Measurements from ENCODE around the gene PTPRD. TPM values are rescaled to one million over a fixed set of nuclear protein-coding genes. Genes with fewer than 3 reads are reported as not detected.

The PTPRD gene
- total RNA-seq, 2 experiments from 2014 or later, result 0.03 TPM; not detected in 1

DNA sequence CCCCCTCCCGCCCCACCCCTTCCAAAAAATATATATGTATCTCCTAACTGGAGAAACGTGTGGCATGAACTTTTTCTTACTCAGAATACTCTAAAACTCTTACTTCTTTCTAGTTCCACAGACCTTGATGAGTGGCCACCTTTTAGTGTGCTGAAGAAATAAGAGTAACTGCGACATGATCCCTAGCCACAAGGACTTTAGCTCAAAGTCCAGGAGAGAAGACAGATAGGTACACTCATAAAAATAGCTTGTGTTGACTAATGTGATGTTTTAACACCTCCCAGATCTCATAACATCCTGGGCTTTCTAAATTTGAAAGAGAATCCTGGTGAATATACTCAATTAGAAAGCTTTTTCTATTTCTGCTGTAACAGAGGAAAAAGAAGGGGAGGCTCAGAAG is 1808.2 kb downstream of the PTPRD start:
- CTCF ChIA-PET (ENCODE audit: unreplicated experiment), result no interaction called here
- TF ChIP-seq, protein P1, sequence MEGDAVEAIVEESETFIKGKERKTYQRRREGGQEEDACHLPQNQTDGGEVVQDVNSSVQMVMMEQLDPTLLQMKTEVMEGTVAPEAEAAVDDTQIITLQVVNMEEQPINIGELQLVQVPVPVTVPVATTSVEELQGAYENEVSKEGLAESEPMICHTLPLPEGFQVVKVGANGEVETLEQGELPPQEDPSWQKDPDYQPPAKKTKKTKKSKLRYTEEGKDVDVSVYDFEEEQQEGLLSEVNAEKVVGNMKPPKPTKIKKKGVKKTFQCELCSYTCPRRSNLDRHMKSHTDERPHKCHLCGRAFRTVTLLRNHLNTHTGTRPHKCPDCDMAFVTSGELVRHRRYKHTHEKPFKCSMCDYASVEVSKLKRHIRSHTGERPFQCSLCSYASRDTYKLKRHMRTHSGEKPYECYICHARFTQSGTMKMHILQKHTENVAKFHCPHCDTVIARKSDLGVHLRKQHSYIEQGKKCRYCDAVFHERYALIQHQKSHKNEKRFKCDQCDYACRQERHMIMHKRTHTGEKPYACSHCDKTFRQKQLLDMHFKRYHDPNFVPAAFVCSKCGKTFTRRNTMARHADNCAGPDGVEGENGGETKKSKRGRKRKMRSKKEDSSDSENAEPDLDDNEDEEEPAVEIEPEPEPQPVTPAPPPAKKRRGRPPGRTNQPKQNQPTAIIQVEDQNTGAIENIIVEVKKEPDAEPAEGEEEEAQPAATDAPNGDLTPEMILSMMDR (conservative IDR thresholded peaks at IDR 0.05; ENCODE audit: low read length), result no peak
- no peak for TF ChIP-seq EZH2phosphoT487 (IDR thresholded peaks at IDR 0.05; ENCODE audit: borderline replicate concordance, low read depth, low read length)
- Histone ChIP-seq H3K36me3 (ENCODE audit: insufficient read depth, low read length) (no peaks in the 10 kb centered on the region), H3K4me1 (ENCODE audit: insufficient read depth, low read length, poor library complexity, severe bottlenecking) (no peaks in the 10 kb centered on the region), H3K9me2 (ENCODE audit: insufficient read depth, low read length) (no peaks in the 10 kb centered on the region), H3K9me3 (ENCODE audit: low read length) (no peaks in the 10 kb centered on the region), H3K79me2 (ENCODE audit: insufficient read depth, low read depth, low read length) (no peaks in the 10 kb centered on the region), H4K20me1 (ENCODE audit: insufficient read depth, low read length) (no peaks in the 10 kb centered on the region), H2AFZ (ENCODE audit: low read length) (no peak overlapping the region), H3K27ac (ENCODE audit: low read depth, low read length, poor library complexity, severe bottlenecking) (no peak overlapping the region), H3K4me3 (ENCODE audit: low read depth, low read length, poor library complexity, severe bottlenecking) (no peak overlapping the region), H3K4me2 (ENCODE audit: low read length) (no peak overlapping the region)
- DNase-seq (ENCODE audit: low spot score), result no peak
- intact Hi-C loops (cut with micrococcal nuclease; ENCODE audit: unreplicated experiment), result no loop called here
- BruUV-seq (replicated peaks), result no TSS peak
- POLR2A ChIA-PET, result interaction anchor here (0.8 kb wide), 1 partner anchor 202 kb away, joined by 4 read pairs; no protein-coding TSS in a partner anchor

DNA sequence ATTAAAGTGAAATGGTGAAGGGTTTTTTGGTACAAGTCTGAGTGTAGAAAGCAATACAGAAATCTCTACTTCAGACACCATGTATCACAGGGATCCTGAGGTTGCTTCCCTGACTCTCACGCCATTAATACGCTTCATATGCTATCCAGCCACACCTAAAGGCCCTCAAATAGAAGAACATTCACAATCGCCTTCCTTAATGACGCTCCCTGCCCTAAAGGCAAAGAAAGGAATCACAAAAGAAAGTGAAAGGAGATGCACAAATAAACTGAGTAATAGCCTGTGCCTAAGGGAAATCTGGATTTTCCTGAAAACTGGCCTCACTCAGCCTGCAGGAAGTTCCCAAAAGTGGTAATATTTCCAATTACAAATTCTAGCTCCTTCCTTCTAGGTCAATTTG is 1810.6 kb downstream of the PTPRD start:
- no peaks in the 10 kb centered on the region for H3K79me2 ChIP-seq (ENCODE audit: insufficient read depth, low read depth, low read length)
- intact Hi-C loops (cut with micrococcal nuclease; ENCODE audit: unreplicated experiment), result no loop called here
- TF ChIP-seq, protein P1 (conservative IDR thresholded peaks at IDR 0.05; ENCODE audit: low read length), result no peak
- TF ChIP-seq EZH2phosphoT487 (IDR thresholded peaks at IDR 0.05; ENCODE audit: borderline replicate concordance, low read depth, low read length), result no peak
- no peak for DNase-seq (ENCODE audit: low spot score)
- no peak overlapping the region for H3K27ac ChIP-seq (ENCODE audit: low read depth, low read length, poor library complexity, severe bottlenecking)
- CTCF ChIA-PET (ENCODE audit: unreplicated experiment), result no interaction called here
- POLR2A ChIA-PET, result no interaction called here
- no peaks in the 10 kb centered on the region for H3K9me3 ChIP-seq (ENCODE audit: low read length)
- H3K9me2 ChIP-seq (ENCODE audit: insufficient read depth, low read length), result no peaks in the 10 kb centered on the region
- no peaks in the 10 kb centered on the region for H3K4me1 ChIP-seq (ENCODE audit: insufficient read depth, low read length, poor library complexity, severe bottlenecking)
- H3K4me2 ChIP-seq (ENCODE audit: low read length), result no peak overlapping the region
- H3K4me3 ChIP-seq (ENCODE audit: low read depth, low read length, poor library complexity, severe bottlenecking), result no peak overlapping the region
- no peaks in the 10 kb centered on the region for H3K36me3 ChIP-seq (ENCODE audit: insufficient read depth, low read length)
- BruUV-seq (replicated peaks), result no TSS peak
- H4K20me1 ChIP-seq (ENCODE audit: insufficient read depth, low read length), result no peaks in the 10 kb centered on the region
- H2AFZ ChIP-seq (ENCODE audit: low read length), result no peak overlapping the region

DNA sequence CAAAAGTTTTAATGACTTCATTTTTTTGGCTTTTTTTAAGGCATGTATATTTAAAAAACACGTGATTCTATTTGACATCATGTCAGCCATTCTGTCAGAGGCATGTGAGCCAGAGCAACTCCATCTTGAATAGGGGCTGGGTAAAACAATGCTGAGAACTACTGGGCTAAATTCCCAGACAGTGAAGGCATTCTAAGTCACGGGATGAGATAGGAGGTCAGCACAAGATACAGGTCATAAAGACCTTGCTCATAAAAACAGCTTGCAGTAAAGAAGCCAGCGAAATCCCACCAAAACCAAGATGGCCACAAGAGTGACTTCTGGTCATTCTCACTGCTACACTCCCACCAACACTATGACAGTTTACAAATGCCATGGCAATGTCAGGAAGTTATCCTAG is 1812.6 kb downstream of the PTPRD start:
- Histone ChIP-seq H3K9me3 (ENCODE audit: low read length) (no peaks in the 10 kb centered on the region), H3K9me2 (ENCODE audit: insufficient read depth, low read length) (no peaks in the 10 kb centered on the region), H4K20me1 (ENCODE audit: insufficient read depth, low read length) (no peaks in the 10 kb centered on the region), H3K36me3 (ENCODE audit: insufficient read depth, low read length) (no peaks in the 10 kb centered on the region), H2AFZ (ENCODE audit: low read length) (no peak overlapping the region), H3K4me3 (ENCODE audit: low read depth, low read length, poor library complexity, severe bottlenecking) (no peak overlapping the region), H3K4me1 (ENCODE audit: insufficient read depth, low read length, poor library complexity, severe bottlenecking) (no peaks in the 10 kb centered on the region), H3K79me2 (ENCODE audit: insufficient read depth, low read depth, low read length) (no peaks in the 10 kb centered on the region), H3K27ac (ENCODE audit: low read depth, low read length, poor library complexity, severe bottlenecking) (no peak overlapping the region), H3K4me2 (ENCODE audit: low read length) (no peak overlapping the region)
- DNase-seq (ENCODE audit: low spot score), result no peak
- intact Hi-C loops (cut with micrococcal nuclease; ENCODE audit: unreplicated experiment), result no loop called here
- ChIA-PET CTCF (ENCODE audit: unreplicated experiment) (no interaction called here), POLR2A (interaction anchor here (0.6 kb wide), 1 partner anchor 272 kb away, joined by 3 read pairs; no protein-coding TSS in a partner anchor)
- TF ChIP-seq EZH2phosphoT487 (IDR thresholded peaks at IDR 0.05; ENCODE audit: borderline replicate concordance, low read depth, low read length), result no peak
- TF ChIP-seq, protein P1 (conservative IDR thresholded peaks at IDR 0.05; ENCODE audit: low read length), result no peak
- BruUV-seq (replicated peaks), result no TSS peak

Data from OCI-LY7 (cell line).